K562 (cell line): ENCODE results near the gene JPH2. TPM values are rescaled to one million over a fixed set of nuclear protein-coding genes. Genes with fewer than 3 reads are reported as not detected.

Experiments
- ATAC-seq: fragments of 200-7000 bp; cut with Tn5 transposase; 3 replicates; pipeline ENCODE4 v1.9.1; 2020; ENCODE audit warnings: moderate library complexity
- BruUV-seq: library from RNA; stranded (reverse); fragments of 400-500 nt; replicated peaks from 2 replicates; lab custom pipeline; 2021; lab: Mats Ljungman, UMichigan
- CTCF ChIA-PET: fragments of 300-600 bp; formaldehyde crosslinking; extraction: SDS; loops from one replicate; lab custom pipeline; 2021; ENCODE audit warnings: low intra/inter-chr PET ratio; lab: Yijun Ruan, JAX
- POLR2A ChIA-PET: fragments of 300-600, 350-650 bp; sonication (Branson Sonifier 250); formaldehyde crosslinking; extraction: SDS; loops from one replicate; lab custom pipeline; 2021; ENCODE audit warnings: antibody characterized with exemption, inconsistent platforms; lab: Yijun Ruan, JAX
- DNase-seq, 4 experiments: peaks; one replicate each; pipeline versions ENCODE4 v3.0.0 to v3.0.0-alpha.2; 2011 to 2018; ENCODE audit warnings: low spot score in 3 of 4, mixed read lengths in 3 of 4; ENCODE audit errors: extremely low read depth in 1 of 4
- FAIRE-seq: peaks from 2 replicates; lab custom pipeline; 2011; peaks lifted over from hg19 to GRCh38; lab: Jason Lieb, UNC
- H2AFZ ChIP-seq: 2 replicates; pipeline ENCODE4 v1.6.0; 2011; ENCODE audit warnings: low read depth, low read length, control low read depth, inconsistent platforms
- H3K27ac ChIP-seq: fragments of 200-600 bp; 3 replicates; pipeline ENCODE4 v1.8.0; 2011; ENCODE audit warnings: low read depth, mild to moderate bottlenecking, control low read depth, inconsistent platforms, low read length, moderate library complexity, mixed read lengths; ENCODE audit errors: extremely low read depth
- H3K27me3 ChIP-seq, 2 experiments: fragments of 300-600 bp in 1 of 2; 2 replicates in 1 of 2; 3 replicates in 1 of 2; pipeline versions ENCODE4 v1.6.0 to v1.8.0; 2011; ENCODE audit warnings: inconsistent platforms in 2 of 2, low read length in 2 of 2, mild to moderate bottlenecking in 1 of 2, mixed read lengths in 1 of 2, moderate library complexity in 1 of 2; ENCODE audit not compliant: control insufficient read depth in 2 of 2, insufficient read depth in 2 of 2
- H3K36me3 ChIP-seq: fragments of 300-600 bp; 3 replicates; pipeline ENCODE4 v1.8.0; 2011; ENCODE audit warnings: mild to moderate bottlenecking, low read length, inconsistent platforms; ENCODE audit not compliant: control insufficient read depth, insufficient read depth
- H3K4me1 ChIP-seq, 2 experiments: fragments of 200-600 bp in 1 of 2; replicated peaks in 1 of 2; 2 replicates in 1 of 2; 3 replicates in 1 of 2; pipeline versions ENCODE4 v1.5.1 to v1.8.0; 2011; ENCODE audit warnings: inconsistent platforms in 2 of 2, low read length in 2 of 2, mild to moderate bottlenecking in 1 of 2, mixed read lengths in 1 of 2, moderate library complexity in 1 of 2; ENCODE audit not compliant: control insufficient read depth in 2 of 2, insufficient read depth in 2 of 2
- H3K4me2 ChIP-seq: 2 replicates; pipeline ENCODE4 v1.6.1; 2011; ENCODE audit warnings: low read length, control low read depth, inconsistent platforms, mixed read lengths; ENCODE audit not compliant: insufficient read depth
- H3K4me3 ChIP-seq: fragments of 200-600 bp; sonication (generic), shearing (Covaris generic); 2 replicates; pipeline ENCODE4 v1.5.1; 2016; ENCODE audit warnings: control low read depth, inconsistent platforms
- H3K79me2 ChIP-seq: fragments of 200-600 bp; 3 replicates; pipeline ENCODE4 v1.8.0; 2011; ENCODE audit warnings: low read length, inconsistent platforms; ENCODE audit not compliant: control insufficient read depth, insufficient read depth
- H3K9ac ChIP-seq, 2 experiments: 2 replicates each; pipeline versions ENCODE4 v1.6.0 to v1.6.1; 2011; ENCODE audit warnings: low read depth in 2 of 2, low read length in 2 of 2, control low read depth in 1 of 2, inconsistent platforms in 1 of 2, mild to moderate bottlenecking in 1 of 2, mixed read lengths in 1 of 2; ENCODE audit not compliant: insufficient read depth in 1 of 2
- H3K9me1 ChIP-seq: one replicate; pipeline ENCODE4 v1.6.0; 2011; ENCODE audit warnings: inconsistent platforms, mild to moderate bottlenecking, low read length, moderate library complexity; ENCODE audit not compliant: control insufficient read depth, insufficient read depth
- H3K9me3 ChIP-seq: replicated peaks from 2 replicates; pipeline ENCODE4 v1.5.1; 2011; ENCODE audit warnings: low read depth, low read length, inconsistent platforms; ENCODE audit not compliant: control insufficient read depth, insufficient read depth
- H4K20me1 ChIP-seq: replicated peaks from 2 replicates; pipeline ENCODE4 v1.6.1; 2011; ENCODE audit warnings: low read length, inconsistent platforms, mixed read lengths; ENCODE audit not compliant: control insufficient read depth, insufficient read depth
- ADNP ChIP-seq: fragments of 200-800 bp; sonication (Bioruptor generic); IDR thresholded peaks from 2 replicates; pipeline ENCODE4 v1.6.1; 2016; ENCODE audit warnings: missing genetic modification characterization, missing compliant biosample characterization
- CBFA2T3 ChIP-seq: fragments of 450-650 bp; IDR thresholded peaks from 2 replicates; pipeline ENCODE4 v1.6.1; 2017
- FOXO4 ChIP-seq: fragments of 450-650 bp; formaldehyde crosslinking; IDR thresholded peaks from 2 replicates; pipeline ENCODE4 v1.4.0; 2020; ENCODE audit warnings: mild to moderate bottlenecking, moderate library complexity
- KDM1A ChIP-seq, 2 experiments: fragments of 450-650 bp; IDR thresholded peaks; 2 replicates each; pipeline ENCODE4 v1.6.1; 2016; ENCODE audit warnings: mild to moderate bottlenecking in 2 of 2
- RBM25 ChIP-seq: fragments of 200-400 bp; formaldehyde crosslinking; IDR thresholded peaks from 2 replicates; pipeline ENCODE4 v1.6.1; 2018; ENCODE audit warnings: low read length, low read depth, moderate library complexity; ENCODE audit not compliant: severe bottlenecking
- TCF3 ChIP-seq: sonication (generic); formaldehyde crosslinking; IDR thresholded peaks from 2 replicates; pipeline ENCODE4 v1.4.0; 2020; ENCODE audit warnings: mild to moderate bottlenecking, missing genetic modification reagents
- USF2 ChIP-seq: sonication (generic); formaldehyde crosslinking; IDR thresholded peaks from 2 replicates; pipeline ENCODE4 v1.5.0; 2020; ENCODE audit warnings: missing genetic modification reagents
- ZNF766 ChIP-seq: fragments of 200-800 bp; sonication (Bioruptor generic); conservative IDR thresholded peaks from 2 replicates; pipeline ENCODE4 v1.6.1; 2016; ENCODE audit warnings: missing genetic modification characterization, missing compliant biosample characterization
- WGBS: fragments of 100-300 bp; shearing (Covaris generic); methylation state at CpG from one replicate; pipeline ENCODE4 v1.1.6; 2016; ENCODE audit warnings: low coverage, mixed read lengths; ENCODE audit not compliant: insufficient coverage; ENCODE audit errors: missing lambda C conversion rate; 5-methylcytosine and 5-hydroxymethylcytosine counted together
- in situ Hi-C: fragments of 300-500 bp; cut with MboI; formaldehyde crosslinking; loops from 4 replicates; pipeline ENCODE4 v1.15.0; 2018; ENCODE audit warnings: inconsistent platforms, mixed read lengths
- intact Hi-C: fragments of 100-400 bp; cut with micrococcal nuclease; formaldehyde crosslinking; loops from 2 replicates; pipeline ENCODE4 v1.14.2; 2022
- polyA plus RNA-seq, 8 experiments: library from polyadenylated mRNA; depleted of rRNA in 4 of 8; stranded (reverse) in 5 of 8; unstranded in 3 of 8; fragments of >200 nt; fragmentation: Nextera tagmentation in 2 of 8; fragmentation: Illumina TruSeq in 1 of 8; extraction: Ambion mirVana in 2 of 8; extraction: Trizol in 1 of 8; gene quantifications; 2 replicates each; pipeline versions ENCODE4 v1.2.1 to v1.2.3, GENCODE V29; 2011 to 2014; ENCODE audit warnings: inconsistent platforms in 1 of 8, missing spikeins in 1 of 8
- total RNA-seq, 7 experiments: library from RNA; depleted of rRNA in 6 of 7; stranded (reverse); fragments of >200 nt in 6 of 7; fragmentation: Illumina TruSeq in 2 of 7; extraction: Trizol in 2 of 7; gene quantifications; 2 replicates each; pipeline versions ENCODE4 v1.2.1 to v1.2.3, GENCODE V29; 2011 to 2021; ENCODE audit warnings: low replicate concordance in 1 of 7
- TF ChIP-seq, protein P1 (sequence below): fragments of 450-650 bp; formaldehyde crosslinking; IDR thresholded peaks from 2 replicates; pipeline ENCODE4 v1.4.0; 2020; ENCODE audit warnings: mild to moderate bottlenecking
- TF ChIP-seq, protein P2 (sequence below), 2 experiments: fragments of 450-650 bp in 1 of 2; sonication (generic) in 1 of 2; formaldehyde crosslinking; conservative IDR thresholded peaks; 2 replicates each; pipeline versions ENCODE4 v1.4.0 to v1.8.1; 2020 to 2022; ENCODE audit warnings: mild to moderate bottlenecking in 1 of 2, missing genetic modification reagents in 1 of 2

The JPH2 gene
- total and polyA plus RNA-seq, 9 of the 15 experiments (the other 6 are each of a cell fraction or from before 2014, with no cell fraction given), result not detected

GRCh38 chr20:44222027-44222426, 35.0 kb upstream of the JPH2 start:
- no peaks in the 10 kb centered on the region for H3K36me3 ChIP-seq
- in situ Hi-C loops, result no loop called here
- CTCF ChIA-PET, result no interaction called here
- H2AFZ ChIP-seq, result no peak overlapping the region
- no TSS peak for BruUV-seq
- POLR2A ChIA-PET, result no interaction called here
- no peaks in the 10 kb centered on the region for H3K9me1 ChIP-seq
- H3K9me3 ChIP-seq, result no peaks in the 10 kb centered on the region
- no peak overlapping the region for H3K4me2 ChIP-seq
- no peak for DNase-seq
- FAIRE-seq, result no peak
- peaks cover 4 to 14% of the 10 kb centered on the region in 2 experiments; a peak in 4 of 5 replicates for H3K4me1 ChIP-seq
- no peak for TF ChIP-seq ZNF766 (CRISPR knock-in tag)
- TF ChIP-seq RBM25, result peak; percentile 84
- TF ChIP-seq ADNP, result peak; percentile 54; the same call in 1 of the 2 replicates
- intact Hi-C loops, result no loop called here
- H3K27me3 ChIP-seq, result peaks cover 2 to 16% of the 10 kb centered on the region in 2 experiments; a peak in 4 of 5 replicates
- H4K20me1 ChIP-seq, result peaks cover 13% of the 10 kb centered on the region; the same call in 1 of the 2 replicates
- no peak for ATAC-seq
- no peak overlapping the region for H3K4me3 ChIP-seq
- no peaks in the 10 kb centered on the region for H3K79me2 ChIP-seq
- no peak overlapping the region for H3K9ac ChIP-seq
- WGBS, result 6% methylated on average over 5 of the region's 5 CpGs
- H3K27ac ChIP-seq, result no peak overlapping the region

DNA sequence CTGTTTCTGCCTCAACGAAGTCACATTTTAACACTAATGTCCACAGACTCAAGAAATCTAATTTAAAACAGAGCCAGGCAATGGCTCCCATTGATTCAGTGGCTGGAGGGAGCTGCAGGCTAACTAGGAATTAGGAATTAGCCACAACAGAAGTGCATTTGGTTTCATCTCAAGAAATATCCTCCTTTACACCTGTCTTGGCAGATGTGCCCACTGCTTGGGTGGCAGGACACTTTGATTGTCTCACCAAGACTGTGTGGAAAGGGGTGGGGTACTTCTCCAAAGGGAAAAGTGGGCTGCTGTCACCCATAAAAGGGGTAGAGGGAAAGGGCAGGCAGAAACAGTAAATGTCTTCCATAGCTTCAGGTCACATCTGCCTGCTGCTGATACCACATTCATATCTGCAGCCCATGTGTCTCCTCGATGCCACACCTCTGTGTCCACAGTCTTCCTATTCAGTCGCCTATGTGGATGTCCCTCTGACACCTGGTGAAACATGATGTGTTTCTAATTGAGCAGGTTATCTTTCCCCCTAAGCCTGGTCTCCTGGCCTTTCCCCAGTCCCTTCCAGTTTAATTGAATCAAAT, 34.5 kb upstream of the JPH2 start:
- peaks cover 4 to 14% of the 10 kb centered on the region in 2 experiments; a peak in 4 of 5 replicates for H3K4me1 ChIP-seq
- FAIRE-seq, result no peak
- H2AFZ ChIP-seq, result no peak overlapping the region
- TF ChIP-seq KDM1A (IDR thresholded peaks at IDR 0.05) (no peak), FOXO4 (CRISPR knock-in tag) (no peak), TCF3 (CRISPR knock-in tag) (peak; percentile 9; the same call in 1 of the 2 replicates), CBFA2T3 (peak; percentile 23; the same call in 1 of the 2 replicates), USF2 (CRISPR knock-in tag) (no peak)
- TF ChIP-seq, protein P1, sequence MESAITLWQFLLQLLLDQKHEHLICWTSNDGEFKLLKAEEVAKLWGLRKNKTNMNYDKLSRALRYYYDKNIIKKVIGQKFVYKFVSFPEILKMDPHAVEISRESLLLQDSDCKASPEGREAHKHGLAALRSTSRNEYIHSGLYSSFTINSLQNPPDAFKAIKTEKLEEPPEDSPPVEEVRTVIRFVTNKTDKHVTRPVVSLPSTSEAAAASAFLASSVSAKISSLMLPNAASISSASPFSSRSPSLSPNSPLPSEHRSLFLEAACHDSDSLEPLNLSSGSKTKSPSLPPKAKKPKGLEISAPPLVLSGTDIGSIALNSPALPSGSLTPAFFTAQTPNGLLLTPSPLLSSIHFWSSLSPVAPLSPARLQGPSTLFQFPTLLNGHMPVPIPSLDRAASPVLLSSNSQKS, result no peak
- TF ChIP-seq, protein P2, sequence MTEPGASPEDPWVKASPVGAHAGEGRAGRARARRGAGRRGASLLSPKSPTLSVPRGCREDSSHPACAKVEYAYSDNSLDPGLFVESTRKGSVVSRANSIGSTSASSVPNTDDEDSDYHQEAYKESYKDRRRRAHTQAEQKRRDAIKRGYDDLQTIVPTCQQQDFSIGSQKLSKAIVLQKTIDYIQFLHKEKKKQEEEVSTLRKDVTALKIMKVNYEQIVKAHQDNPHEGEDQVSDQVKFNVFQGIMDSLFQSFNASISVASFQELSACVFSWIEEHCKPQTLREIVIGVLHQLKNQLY (CRISPR knock-in tag; conservative IDR thresholded peaks at IDR 0.05), result no peak
- no peaks in the 10 kb centered on the region for H3K36me3 ChIP-seq
- DNase-seq, result no peak
- peaks cover 2 to 16% of the 10 kb centered on the region in 2 experiments; a peak in 4 of 5 replicates for H3K27me3 ChIP-seq
- CTCF ChIA-PET, result no interaction called here
- no peak overlapping the region for H3K4me2 ChIP-seq
- H4K20me1 ChIP-seq, result peaks cover 16% of the 10 kb centered on the region; the same call in 1 of the 2 replicates
- H3K9me3 ChIP-seq, result no peaks in the 10 kb centered on the region
- no peak for ATAC-seq
- WGBS, result 3% methylated on average over 3 of the region's 3 CpGs
- no peak overlapping the region for H3K9ac ChIP-seq
- in situ Hi-C loops (no loop called here), intact Hi-C loops (no loop called here)
- no peaks in the 10 kb centered on the region for H3K9me1 ChIP-seq
- H3K27ac ChIP-seq, result no peak overlapping the region
- POLR2A ChIA-PET, result no interaction called here
- H3K79me2 ChIP-seq, result no peaks in the 10 kb centered on the region
- no peak overlapping the region for H3K4me3 ChIP-seq
- no TSS peak for BruUV-seq
